H9 (cell line): Measurements from ENCODE around the gene SEC14L5. TPM values are rescaled to one million over a fixed set of nuclear protein-coding genes. Genes with fewer than 3 reads are reported as not detected.

Experiments used
- DNase-seq: peaks from one replicate; pipeline ENCODE4 v3.0.0-alpha.2; 2017
- H2AFZ ChIP-seq: one replicate; pipeline ENCODE4 v1.6.1; 2013; ENCODE audit warnings: mild to moderate bottlenecking, low read length, control low read depth, moderate library complexity
- H2AK5ac ChIP-seq: 2 replicates; pipeline ENCODE4 v1.6.1; 2013; ENCODE audit warnings: low read length, control low read depth, mixed read lengths; ENCODE audit not compliant: insufficient read length
- H2BK120ac ChIP-seq: one replicate; pipeline ENCODE4 v1.6.1; 2013; ENCODE audit warnings: low read depth, mild to moderate bottlenecking, low read length, control low read depth, inconsistent platforms; ENCODE audit not compliant: poor library complexity, severe bottlenecking
- H2BK12ac ChIP-seq: 2 replicates; pipeline ENCODE4 v1.6.1; 2013; ENCODE audit warnings: low read length, control low read depth, mixed read lengths, low read depth; ENCODE audit not compliant: insufficient read length
- H2BK15ac ChIP-seq: 2 replicates; pipeline ENCODE4 v1.6.1; 2013; ENCODE audit warnings: low read depth, low read length, control low read depth
- H2BK20ac ChIP-seq: one replicate; pipeline ENCODE4 v1.6.1; 2013; ENCODE audit warnings: low read depth, mild to moderate bottlenecking, low read length, control low read depth, inconsistent platforms; ENCODE audit not compliant: poor library complexity, severe bottlenecking
- H2BK5ac ChIP-seq: 2 replicates; pipeline ENCODE4 v1.6.1; 2013; ENCODE audit warnings: low read length, control low read depth, mixed read lengths; ENCODE audit not compliant: insufficient read length
- H3K14ac ChIP-seq: 2 replicates; pipeline ENCODE4 v1.6.1; 2013; ENCODE audit warnings: low read length, control low read depth; ENCODE audit not compliant: insufficient read depth
- H3K18ac ChIP-seq: 2 replicates; pipeline ENCODE4 v1.6.1; 2013; ENCODE audit warnings: low read depth, mild to moderate bottlenecking, mixed read lengths, low read length, control low read depth; ENCODE audit not compliant: insufficient read length
- H3K23ac ChIP-seq: 2 replicates; pipeline ENCODE4 v1.6.1; 2013; ENCODE audit warnings: low read length, control low read depth, mixed read lengths, low read depth; ENCODE audit not compliant: insufficient read length
- H3K23me2 ChIP-seq: 2 replicates; pipeline ENCODE4 v1.6.1; 2013; ENCODE audit warnings: low read depth, mild to moderate bottlenecking, mixed read lengths, low read length, control low read depth; ENCODE audit not compliant: insufficient read length, poor library complexity, severe bottlenecking
- H3K27ac ChIP-seq: 2 replicates; pipeline ENCODE4 v1.5.1; 2013; ENCODE audit warnings: low read length, control low read depth, mixed read lengths, low read depth; ENCODE audit not compliant: insufficient read length
- H3K27me3 ChIP-seq: 2 replicates; pipeline ENCODE4 v1.6.1; 2013; ENCODE audit warnings: low read length, control low read depth, inconsistent platforms; ENCODE audit not compliant: insufficient read depth
- H3K4ac ChIP-seq: 2 replicates; pipeline ENCODE4 v1.6.1; 2013; ENCODE audit warnings: low read depth, mild to moderate bottlenecking, control low read depth, inconsistent platforms, low read length, moderate library complexity
- H3K4me1 ChIP-seq: 2 replicates; pipeline ENCODE4 v1.6.1; 2013; ENCODE audit warnings: low read length, control low read depth, inconsistent platforms; ENCODE audit not compliant: insufficient read depth
- H3K4me2 ChIP-seq: 2 replicates; pipeline ENCODE4 v1.6.1; 2013; ENCODE audit warnings: low read length, control low read depth, mixed read lengths; ENCODE audit not compliant: insufficient read length, insufficient read depth
- H3K56ac ChIP-seq: 2 replicates; pipeline ENCODE4 v1.6.1; 2013; ENCODE audit warnings: low read depth, mild to moderate bottlenecking, mixed read lengths, low read length, control low read depth; ENCODE audit not compliant: insufficient read length
- H3K79me1 ChIP-seq: 2 replicates; pipeline ENCODE4 v1.6.1; 2013; ENCODE audit warnings: low read depth, mild to moderate bottlenecking, moderate library complexity, low read length, control low read depth, inconsistent platforms; ENCODE audit not compliant: insufficient read depth, poor library complexity, severe bottlenecking
- H3K79me2 ChIP-seq: 2 replicates; pipeline ENCODE4 v1.6.1; 2013; ENCODE audit warnings: low read length, control low read depth, inconsistent platforms; ENCODE audit not compliant: insufficient read depth
- H3K9ac ChIP-seq: 2 replicates; pipeline ENCODE4 v1.6.1; 2013; ENCODE audit warnings: low read length, control low read depth, mixed read lengths; ENCODE audit not compliant: insufficient read length; ENCODE audit errors: extremely low read depth
- H3K9me3 ChIP-seq: one replicate; pipeline ENCODE4 v1.6.1; 2013; ENCODE audit warnings: low read depth, low read length, inconsistent platforms; ENCODE audit not compliant: control insufficient read depth
- H3T11ph ChIP-seq: one replicate; pipeline ENCODE4 v1.6.1; 2013; ENCODE audit warnings: mild to moderate bottlenecking, low read length, control low read depth, inconsistent platforms
- H4K20me1 ChIP-seq: one replicate; pipeline ENCODE4 v1.6.1; 2013; ENCODE audit not compliant: control insufficient read depth, insufficient read length, insufficient read depth
- H4K5ac ChIP-seq: 2 replicates; pipeline ENCODE4 v1.6.1; 2013; ENCODE audit warnings: low read depth, mild to moderate bottlenecking, mixed read lengths, low read length, control low read depth; ENCODE audit not compliant: insufficient read length
- H4K8ac ChIP-seq: replicated peaks from 2 replicates; pipeline ENCODE4 v1.6.1; 2013; ENCODE audit warnings: low read length, control low read depth, mixed read lengths, low read depth; ENCODE audit not compliant: insufficient read length
- H4K91ac ChIP-seq: 2 replicates; pipeline ENCODE4 v1.6.1; 2013; ENCODE audit warnings: low read depth, mild to moderate bottlenecking, moderate library complexity, mixed read lengths, low read length, control low read depth; ENCODE audit not compliant: insufficient read length
- H3K27ac Mint-ChIP-seq, 3 experiments: 2 replicates in 2 of 3; 3 replicates in 1 of 3; pipeline ENCODE4 v1.8.0; 2020 to 2021; ENCODE audit warnings: mixed read lengths in 3 of 3, mild to moderate bottlenecking in 1 of 3, moderate library complexity in 1 of 3
- H3K27me3 Mint-ChIP-seq: 2 replicates; pipeline ENCODE4 v1.8.0; 2021; ENCODE audit warnings: low read depth, mild to moderate bottlenecking, moderate library complexity, mixed read lengths
- H3K36me3 Mint-ChIP-seq, 3 experiments: 2 replicates in 2 of 3; 3 replicates in 1 of 3; pipeline ENCODE4 v1.8.0; 2020 to 2021; ENCODE audit warnings: low read depth in 3 of 3, mixed read lengths in 3 of 3; ENCODE audit not compliant: insufficient read depth in 1 of 3
- H3K4me1 Mint-ChIP-seq, 2 experiments: 2 replicates each; pipeline ENCODE4 v1.8.0; 2020; ENCODE audit warnings: mixed read lengths in 2 of 2
- H3K4me3 Mint-ChIP-seq, 2 experiments: 2 replicates in 1 of 2; 3 replicates in 1 of 2; pipeline ENCODE4 v1.8.0; 2020 to 2021; ENCODE audit warnings: mild to moderate bottlenecking in 2 of 2, mixed read lengths in 2 of 2, moderate library complexity in 1 of 2
- H3K9me3 Mint-ChIP-seq, 2 experiments: 2 replicates in 1 of 2; 3 replicates in 1 of 2; pipeline ENCODE4 v1.8.0; 2020; ENCODE audit warnings: mild to moderate bottlenecking in 2 of 2, mixed read lengths in 2 of 2, moderate library complexity in 1 of 2
- WGBS: extraction: QIAGEN DNeasy Blood & Tissue Kit; methylation state at CpG from one replicate; pipeline ENCODE4 v1.1.7; 2013; ENCODE audit warnings: missing lambda C conversion rate, low lambda C conversion rate, mixed read lengths; ENCODE audit not compliant: insufficient read length; ENCODE audit errors: extremely low coverage; 5-methylcytosine and 5-hydroxymethylcytosine counted together
- total RNA-seq: library from RNA; stranded (reverse); gene quantifications from 2 replicates; pipeline ENCODE4 v1.2.1, GENCODE V29; 2021
- TF ChIP-seq, protein P1 (sequence below): fragments of 200-600 bp; sonication (generic); conservative IDR thresholded peaks from 3 replicates; pipeline ENCODE4 v1.8.0; 2021; ENCODE audit warnings: antibody characterized with exemption, mild to moderate bottlenecking

Gene SEC14L5
- total RNA-seq, 1 experiment from 2014 or later = 4.1 TPM

DNA sequence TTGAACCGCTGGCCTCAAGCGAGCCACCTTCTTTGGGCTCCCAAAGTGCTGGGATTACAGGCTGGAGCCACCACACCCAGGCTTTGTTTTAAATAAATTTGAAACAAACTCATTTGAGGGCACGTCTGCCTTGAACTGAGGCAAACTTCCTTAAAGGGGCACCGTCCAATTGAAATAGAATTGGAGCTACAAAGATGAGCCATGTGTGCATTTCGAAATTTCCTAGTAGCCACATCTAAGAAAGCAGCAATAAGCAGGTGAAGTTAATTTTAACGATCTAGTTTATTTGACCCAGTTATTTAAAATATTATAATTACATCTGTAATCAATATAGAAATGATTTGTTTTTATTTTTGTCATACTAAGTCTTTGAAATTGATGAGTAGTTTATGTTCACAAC lies 108.4 kb downstream of the SEC14L5 start:
- H3K56ac ChIP-seq = no peak overlapping the region
- no peak overlapping the region for H3K14ac ChIP-seq
- H3K4me2 ChIP-seq = no peak overlapping the region
- no peak overlapping the region for H2BK12ac ChIP-seq
- H3K36me3 Mint-ChIP-seq = no peaks in the 10 kb centered on the region
- H2BK15ac ChIP-seq = no peak overlapping the region
- WGBS = no CpG with 5 or more reads among the region's 6 CpGs
- no peak overlapping the region for H2BK5ac ChIP-seq
- no peak overlapping the region for H3K18ac ChIP-seq
- H4K5ac ChIP-seq = no peak overlapping the region
- H3K23ac ChIP-seq = no peak overlapping the region
- H3K27ac Mint-ChIP-seq = no peak overlapping the region
- no peak overlapping the region for H3K27ac ChIP-seq
- no peak overlapping the region for H2BK20ac ChIP-seq
- H3K27me3 ChIP-seq = no peaks in the 10 kb centered on the region
- H4K8ac ChIP-seq = no peak overlapping the region
- no peak overlapping the region for H2AFZ ChIP-seq
- no peak overlapping the region for H2BK120ac ChIP-seq
- no peaks in the 10 kb centered on the region for H3K79me2 ChIP-seq
- no peaks in the 10 kb centered on the region for H3K4me1 ChIP-seq
- no peaks in the 10 kb centered on the region for H3K9me3 ChIP-seq
- no peaks in the 10 kb centered on the region for H4K20me1 ChIP-seq
- no peak overlapping the region for H4K91ac ChIP-seq
- H3K9ac ChIP-seq = no peak overlapping the region
- H3K27me3 Mint-ChIP-seq = no peaks in the 10 kb centered on the region; the same call in 1 of the 2 replicates
- TF ChIP-seq, protein P1, sequence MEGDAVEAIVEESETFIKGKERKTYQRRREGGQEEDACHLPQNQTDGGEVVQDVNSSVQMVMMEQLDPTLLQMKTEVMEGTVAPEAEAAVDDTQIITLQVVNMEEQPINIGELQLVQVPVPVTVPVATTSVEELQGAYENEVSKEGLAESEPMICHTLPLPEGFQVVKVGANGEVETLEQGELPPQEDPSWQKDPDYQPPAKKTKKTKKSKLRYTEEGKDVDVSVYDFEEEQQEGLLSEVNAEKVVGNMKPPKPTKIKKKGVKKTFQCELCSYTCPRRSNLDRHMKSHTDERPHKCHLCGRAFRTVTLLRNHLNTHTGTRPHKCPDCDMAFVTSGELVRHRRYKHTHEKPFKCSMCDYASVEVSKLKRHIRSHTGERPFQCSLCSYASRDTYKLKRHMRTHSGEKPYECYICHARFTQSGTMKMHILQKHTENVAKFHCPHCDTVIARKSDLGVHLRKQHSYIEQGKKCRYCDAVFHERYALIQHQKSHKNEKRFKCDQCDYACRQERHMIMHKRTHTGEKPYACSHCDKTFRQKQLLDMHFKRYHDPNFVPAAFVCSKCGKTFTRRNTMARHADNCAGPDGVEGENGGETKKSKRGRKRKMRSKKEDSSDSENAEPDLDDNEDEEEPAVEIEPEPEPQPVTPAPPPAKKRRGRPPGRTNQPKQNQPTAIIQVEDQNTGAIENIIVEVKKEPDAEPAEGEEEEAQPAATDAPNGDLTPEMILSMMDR = no peak
- H3K4me1 Mint-ChIP-seq = peaks cover 13 to 15% of the 10 kb centered on the region in 2 experiments
- no peak overlapping the region for H3K4ac ChIP-seq
- H3K23me2 ChIP-seq = no peaks in the 10 kb centered on the region
- H3K9me3 Mint-ChIP-seq = no peaks in the 10 kb centered on the region; a peak in 3 of 5 replicates
- H3T11ph ChIP-seq = no peak overlapping the region
- no peak overlapping the region for H2AK5ac ChIP-seq
- no peaks in the 10 kb centered on the region for H3K79me1 ChIP-seq
- no peak for DNase-seq
- no peak overlapping the region for H3K4me3 Mint-ChIP-seq

Other genes with a start within 250 kb of the SEC14L5 start
- 27.3 and 32.0 TPM in 2 replicates for gene ANKS3, start 224.1 kb upstream of the SEC14L5 start, total RNA-seq
- gene DNAAF8, start 223.8 kb upstream of the SEC14L5 start, total RNA-seq = 0.33 and 0.39 TPM in 2 replicates
- 15.9 and 18.3 TPM in 2 replicates for gene ZNF500, start 191.2 kb upstream of the SEC14L5 start, total RNA-seq
- 0.48 TPM in 1 of 2 replicates, not detected in the other for gene SEPTIN12, start 170.0 kb upstream of the SEC14L5 start, total RNA-seq
- gene SMIM22, start 163.0 kb upstream of the SEC14L5 start, total RNA-seq = not detected in 2 replicates
- gene ROGDI, start 155.7 kb upstream of the SEC14L5 start, total RNA-seq = 33.5 and 36.4 TPM in 2 replicates
- gene GLYR1, start 111.0 kb upstream of the SEC14L5 start, total RNA-seq = 114 TPM in 2 replicates
- gene UBN1, start 110.8 kb upstream of the SEC14L5 start, total RNA-seq = 51.8 and 55.2 TPM in 2 replicates
- gene PPL, start 21.2 kb upstream of the SEC14L5 start, total RNA-seq = 28.2 and 29.2 TPM in 2 replicates
- gene NAGPA, start 75.6 kb downstream of the SEC14L5 start, total RNA-seq = 12.1 and 12.7 TPM in 2 replicates
- 2.0 and 2.5 TPM in 2 replicates for gene C16orf89, start 107.6 kb downstream of the SEC14L5 start, total RNA-seq
- gene ALG1, start 113.5 kb downstream of the SEC14L5 start, total RNA-seq = 32.5 and 36.2 TPM in 2 replicates
- gene EEF2KMT, start 139.5 kb downstream of the SEC14L5 start, total RNA-seq = 16.4 and 18.1 TPM in 2 replicates